T-cell (primary cell): Measurements from ENCODE around the gene TRPM8. TPM values are rescaled to one million over a fixed set of nuclear protein-coding genes. Genes with fewer than 3 reads are reported as not detected.

Source experiments
- ATAC-seq, 4 experiments: fragments of 200-7000 bp in 3 of 4; fragments of 150-1000 bp in 1 of 4; cut with Tn5 transposase; replicated peaks in 1 of 4; 1 replicate in 3 of 4; 2 replicates in 1 of 4; pipeline ENCODE4 v1.10.0; 2021; ENCODE audit warnings: moderate library complexity in 3 of 4, mild to moderate bottlenecking in 2 of 4, moderate number of reproducible peaks in 1 of 4
- CTCF ChIA-PET, 2 donors: fragments of 300-600 bp; sonication (Branson Sonifier 250); formaldehyde crosslinking; loops; one replicate each; lab custom pipeline; 2022; ENCODE audit warnings: antibody characterized with exemption in 2 of 2; lab: Charles Lee
- POLR2A ChIA-PET, 2 donors: fragments of 300-600 bp; sonication (Branson Sonifier 250); formaldehyde crosslinking; loops; one replicate each; lab custom pipeline; 2022; ENCODE audit warnings: antibody characterized with exemption in 2 of 2; lab: Charles Lee
- DNase-seq, 35 experiments: peaks; one replicate each; pipeline versions ENCODE4 v3.0.0 to v3.0.0-alpha.2; 2013 to 2023
- H3K27ac ChIP-seq: one replicate; pipeline ENCODE4 v1.5.1; 2013; ENCODE audit warnings: low read length
- H3K27me3 ChIP-seq, 2 experiments: replicated peaks in 1 of 2; 1 replicate in 1 of 2; 2 replicates in 1 of 2; pipeline versions ENCODE4 v1.6.1 to v1.7.0; 2013; ENCODE audit warnings: low read length in 1 of 2, mixed read lengths in 1 of 2; ENCODE audit not compliant: control insufficient read depth in 2 of 2, insufficient read depth in 2 of 2; ENCODE audit errors: extremely low read depth in 1 of 2
- H3K36me3 ChIP-seq, 2 donors: 1 replicate in 1 of 2; 2 replicates in 1 of 2; pipeline versions ENCODE4 v1.6.1 to v1.7.0; 2013; ENCODE audit warnings: low read length in 1 of 2; ENCODE audit not compliant: control insufficient read depth in 2 of 2, insufficient read depth in 1 of 2; ENCODE audit errors: extremely low read depth in 1 of 2
- H3K4me1 ChIP-seq, 2 experiments: 1 replicate in 1 of 2; 2 replicates in 1 of 2; pipeline versions ENCODE4 v1.6.1 to v1.7.0; 2013; ENCODE audit warnings: low read length in 2 of 2, mixed read lengths in 1 of 2; ENCODE audit not compliant: insufficient read depth in 2 of 2, control insufficient read depth in 1 of 2; ENCODE audit errors: extremely low read depth in 1 of 2
- H3K4me3 ChIP-seq, 2 donors: 1 replicate in 1 of 2; 2 replicates in 1 of 2; pipeline versions ENCODE4 v1.5.1 to v1.7.0; 2013; ENCODE audit warnings: mild to moderate bottlenecking in 2 of 2, low read length in 1 of 2, moderate library complexity in 1 of 2; ENCODE audit not compliant: control insufficient read depth in 1 of 2; ENCODE audit errors: extremely low read depth in 1 of 2
- H3K9me3 ChIP-seq: 2 replicates; pipeline ENCODE4 v1.7.0; 2013
- H3K27ac Mint-ChIP-seq, 2 donors: one replicate each; pipeline ENCODE4 v1.8.0; 2020 to 2021; ENCODE audit warnings: mild to moderate bottlenecking in 2 of 2, mixed read lengths in 2 of 2
- H3K27me3 Mint-ChIP-seq, 2 donors: one replicate each; pipeline ENCODE4 v1.8.0; 2021 to 2022; ENCODE audit warnings: mixed read lengths in 2 of 2
- H3K36me3 Mint-ChIP-seq: one replicate; pipeline ENCODE4 v1.8.0; 2021; ENCODE audit warnings: mixed read lengths
- H3K4me1 Mint-ChIP-seq, 3 donors: one replicate each; pipeline ENCODE4 v1.8.0; 2020 to 2022; ENCODE audit warnings: mixed read lengths in 3 of 3, mild to moderate bottlenecking in 1 of 3
- H3K4me3 Mint-ChIP-seq, 3 donors: one replicate each; pipeline ENCODE4 v1.8.0; 2020 to 2022; ENCODE audit warnings: mild to moderate bottlenecking in 3 of 3, mixed read lengths in 3 of 3, moderate library complexity in 3 of 3
- H3K9me3 Mint-ChIP-seq, 3 donors: one replicate each; pipeline ENCODE4 v1.8.0; 2020 to 2022; ENCODE audit warnings: mixed read lengths in 3 of 3
- WGBS: methylation state at CpG from one replicate; pipeline ENCODE4 v1.1.5; 2013; ENCODE audit warnings: missing lambda C conversion rate; ENCODE audit not compliant: insufficient coverage; 5-methylcytosine and 5-hydroxymethylcytosine counted together
- total RNA-seq, 35 experiments: library from RNA in 6 of 35; stranded (reverse) in 6 of 35; fragments of 120-200 nt in 1 of 35; gene quantifications; one replicate each; pipeline versions ENCODE4 v1.2.1 to v1.2.4 and lab custom pipeline; 2013 to 2026

Gene TRPM8
- total RNA-seq, 5 donors from 2014 or later (not counting 1 experiment from before 2014, with no cell fraction given), result not detected

DNA sequence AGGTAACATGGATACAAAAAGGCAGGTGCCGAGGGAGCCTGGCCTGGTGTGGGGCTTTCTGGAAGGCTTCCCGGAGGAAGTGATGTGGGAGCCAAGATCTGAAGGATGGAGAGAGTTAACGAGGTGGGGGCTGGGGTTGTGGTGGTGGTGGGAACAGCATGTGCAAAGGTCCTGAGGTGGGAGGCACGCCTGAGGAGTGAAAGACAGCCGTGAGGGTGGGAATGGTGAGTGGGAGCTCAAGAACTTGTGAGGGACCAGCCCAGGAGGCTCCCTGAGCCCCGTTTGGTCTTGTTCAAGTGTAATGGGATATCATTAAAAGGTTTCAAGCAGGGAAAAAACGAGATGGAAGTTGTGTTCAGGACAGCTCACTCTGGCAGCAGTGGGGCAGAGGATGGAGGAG lies 35.2 kb downstream of the TRPM8 start:
- H3K36me3 ChIP-seq, result no peaks in the 10 kb centered on the region
- H3K4me1 Mint-ChIP-seq, result no peaks in the 10 kb centered on the region
- H3K4me1 ChIP-seq, result no peaks in the 10 kb centered on the region
- DNase-seq (no peak), ATAC-seq (no peak)
- no peak overlapping the region for H3K4me3 Mint-ChIP-seq
- no peaks in the 10 kb centered on the region for H3K9me3 Mint-ChIP-seq
- ChIA-PET CTCF (no interaction called here), POLR2A (no interaction called here)
- no peaks in the 10 kb centered on the region for H3K9me3 ChIP-seq
- H3K4me3 ChIP-seq, result no peak overlapping the region
- no peaks in the 10 kb centered on the region for H3K36me3 Mint-ChIP-seq
- peaks cover 32 to 46% of the 10 kb centered on the region in 2 donors for H3K27me3 Mint-ChIP-seq
- peaks cover 0 to 27% of the 10 kb centered on the region in 2 experiments for H3K27me3 ChIP-seq
- no peak overlapping the region for H3K27ac ChIP-seq
- H3K27ac Mint-ChIP-seq, result no peak overlapping the region
- WGBS, result 55% methylated on average over 5 of the region's 7 CpGs

DNA sequence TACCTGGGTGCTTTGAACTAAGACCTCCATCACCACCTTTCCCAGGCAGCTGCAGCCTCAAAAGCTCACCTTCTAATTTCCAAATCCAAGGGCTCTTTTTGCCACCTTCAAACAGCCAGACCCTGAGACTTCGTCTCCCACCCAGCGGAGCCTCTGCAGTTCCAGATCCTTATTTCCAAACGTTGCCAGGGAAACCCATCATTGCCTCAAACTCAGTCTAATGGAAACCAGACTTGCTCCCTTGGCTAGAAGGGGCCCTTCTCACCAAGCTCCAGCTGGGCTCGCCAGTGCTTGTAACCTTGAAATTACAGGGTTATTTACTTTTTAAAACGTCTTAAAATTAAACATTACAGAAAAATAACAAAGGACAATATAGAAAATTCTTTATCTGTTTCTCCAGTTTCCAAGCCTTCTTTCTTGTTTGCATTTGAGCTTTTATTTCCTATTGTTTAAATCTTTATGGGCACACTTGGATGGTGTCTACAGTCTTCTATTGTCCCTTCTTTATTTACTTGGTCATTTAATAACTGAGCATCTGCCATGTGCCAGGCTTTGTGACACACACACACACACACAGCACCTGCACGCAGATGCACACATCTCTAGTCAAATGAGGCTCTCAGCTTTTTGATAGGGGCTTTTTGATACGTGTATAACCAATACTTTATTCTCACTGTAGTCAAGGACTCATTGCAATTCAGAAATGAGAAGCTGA lies 36.1 kb downstream of the TRPM8 start:
- ATAC-seq (no peak), DNase-seq (no peak)
- ChIA-PET CTCF (interaction anchor here (0.6 to 1.2 kb wide), 2 partner anchors 592 to 644 kb away, joined by 3 read pairs; no protein-coding TSS in a partner anchor), POLR2A (interaction anchor here (0.6 to 0.7 kb wide), 2 partner anchors 13 to 172 kb away, joined by 3 read pairs; no protein-coding TSS in a partner anchor)
- Histone ChIP-seq H3K4me1 (no peaks in the 10 kb centered on the region), H3K27me3 (peaks cover 0 to 27% of the 10 kb centered on the region in 2 experiments), H3K9me3 (no peaks in the 10 kb centered on the region), H3K4me3 (no peak overlapping the region), H3K27ac (no peak overlapping the region), H3K36me3 (no peaks in the 10 kb centered on the region)
- no peak overlapping the region for H3K4me3 Mint-ChIP-seq
- no peaks in the 10 kb centered on the region for H3K9me3 Mint-ChIP-seq
- peaks cover 28 to 42% of the 10 kb centered on the region in 2 donors for H3K27me3 Mint-ChIP-seq
- no peaks in the 10 kb centered on the region for H3K36me3 Mint-ChIP-seq
- 73% methylated on average over 3 of the region's 7 CpGs for WGBS
- peak overlapping the region in 1 of 2 donors; percentile 17 for H3K27ac Mint-ChIP-seq
- H3K4me1 Mint-ChIP-seq, result no peaks in the 10 kb centered on the region

DNA sequence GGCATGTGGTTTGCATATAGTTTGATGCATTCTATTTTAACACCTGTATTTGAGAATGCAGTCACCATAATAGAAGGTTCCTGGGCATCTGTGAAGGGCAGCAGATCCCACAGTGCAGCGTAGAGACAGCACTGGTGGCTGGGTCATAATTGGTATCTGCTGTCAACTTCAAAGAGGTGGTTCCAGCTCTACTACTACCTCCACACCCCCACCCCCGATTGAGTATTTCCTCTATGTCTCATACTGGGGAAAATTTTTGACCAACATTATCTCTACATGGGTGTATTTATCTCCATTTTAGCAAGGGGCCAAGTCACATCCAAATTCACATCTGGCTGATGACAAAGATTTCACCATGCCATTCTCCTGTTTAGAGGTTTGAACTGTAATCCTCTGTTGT lies 43.0 kb downstream of the TRPM8 start:
- DNase-seq (no peak), ATAC-seq (no peak)
- Mint-ChIP-seq H3K27ac (no peak overlapping the region), H3K4me3 (no peak overlapping the region), H3K27me3 (peaks cover 0 to 11% of the 10 kb centered on the region in 2 donors), H3K9me3 (no peaks in the 10 kb centered on the region), H3K4me1 (no peaks in the 10 kb centered on the region), H3K36me3 (no peaks in the 10 kb centered on the region)
- ChIA-PET POLR2A (interaction anchor here in 1 of 2 donors (0.7 kb wide), 1 partner anchor 402 kb away, joined by 7 read pairs; no protein-coding TSS in a partner anchor), CTCF (interaction anchor here in 1 of 2 donors (0.7 kb wide), 1 partner anchor 384 kb away, joined by 3 read pairs; no protein-coding TSS in a partner anchor)
- no peaks in the 10 kb centered on the region for H3K9me3 ChIP-seq
- no peak overlapping the region for H3K4me3 ChIP-seq
- H3K4me1 ChIP-seq, result no peaks in the 10 kb centered on the region
- WGBS, result no CpG with 5 or more reads among the region's 2 CpGs
- no peaks in the 10 kb centered on the region for H3K36me3 ChIP-seq
- peaks cover 0 to 11% of the 10 kb centered on the region in 2 experiments for H3K27me3 ChIP-seq
- no peak overlapping the region for H3K27ac ChIP-seq

DNA sequence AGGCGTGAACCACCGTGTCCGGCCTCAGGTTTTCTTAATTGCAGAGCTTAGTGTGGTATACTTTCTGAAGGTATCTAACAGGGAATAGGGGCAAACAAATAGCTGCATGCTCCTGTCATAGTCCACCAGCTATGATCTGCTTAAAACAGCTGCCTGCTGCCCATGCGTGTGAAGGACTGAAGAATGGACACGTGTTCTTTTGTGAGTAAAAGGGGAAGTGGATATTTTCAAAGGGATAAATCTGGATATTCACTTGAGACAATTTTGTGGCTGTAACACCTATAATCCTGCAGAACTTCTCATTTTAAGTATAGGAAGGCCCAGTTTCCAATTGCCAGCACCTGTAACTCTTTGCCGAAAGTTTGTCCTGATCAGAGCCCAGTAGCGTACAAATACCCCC lies 44.7 kb downstream of the TRPM8 start:
- Histone ChIP-seq H3K4me3 (no peak overlapping the region), H3K9me3 (no peaks in the 10 kb centered on the region), H3K27ac (no peak overlapping the region), H3K4me1 (peaks cover 0 to 5% of the 10 kb centered on the region in 2 experiments), H3K27me3 (peaks cover 0 to 8% of the 10 kb centered on the region in 2 experiments), H3K36me3 (no peaks in the 10 kb centered on the region)
- ChIA-PET POLR2A (no interaction called here), CTCF (no interaction called here)
- DNase-seq (no peak), ATAC-seq (no peak)
- no peaks in the 10 kb centered on the region for H3K36me3 Mint-ChIP-seq
- H3K4me3 Mint-ChIP-seq, result no peak overlapping the region
- H3K9me3 Mint-ChIP-seq, result no peaks in the 10 kb centered on the region
- H3K4me1 Mint-ChIP-seq, result peaks cover 0 to under 1% (median under 1%) of the 10 kb centered on the region in 3 donors
- H3K27ac Mint-ChIP-seq, result no peak overlapping the region
- H3K27me3 Mint-ChIP-seq, result peaks cover 0 to 5% of the 10 kb centered on the region in 2 donors
- 96% methylated on average over 3 of the region's 7 CpGs for WGBS

DNA sequence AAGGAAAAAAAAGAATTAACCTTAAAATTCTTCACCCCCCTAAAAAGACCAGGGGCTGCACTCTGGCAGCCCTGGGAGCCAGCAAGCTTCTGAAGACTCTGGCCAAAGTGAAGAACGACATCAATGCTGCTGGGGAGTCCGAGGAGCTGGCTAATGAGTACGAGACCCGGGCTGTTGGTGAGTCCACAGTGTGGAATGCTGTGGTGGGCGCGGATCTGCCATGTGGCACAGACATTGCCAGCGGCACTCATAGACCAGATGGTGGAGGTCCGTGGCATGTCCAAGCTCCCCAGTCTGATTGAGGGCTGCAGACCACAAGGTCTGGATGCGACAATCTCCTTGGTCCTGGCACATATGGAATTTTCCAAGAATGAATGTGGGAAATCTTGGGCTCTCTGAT lies 47.4 kb downstream of the TRPM8 start:
- peaks cover 0 to 4% of the 10 kb centered on the region in 2 experiments for H3K27me3 ChIP-seq
- H3K9me3 ChIP-seq, result no peaks in the 10 kb centered on the region
- 93% methylated on average over 9 of the region's 9 CpGs for WGBS
- H3K36me3 ChIP-seq, result no peaks in the 10 kb centered on the region
- H3K27ac ChIP-seq, result no peak overlapping the region
- no peak overlapping the region for H3K4me3 ChIP-seq
- no peaks in the 10 kb centered on the region for H3K36me3 Mint-ChIP-seq
- H3K4me1 Mint-ChIP-seq, result peaks cover 9 to 15% (median 13%) of the 10 kb centered on the region in 3 donors
- no peak overlapping the region for H3K27ac Mint-ChIP-seq
- DNase-seq (no peak), ATAC-seq (no peak)
- no peaks in the 10 kb centered on the region for H3K9me3 Mint-ChIP-seq
- peaks cover 0 to 17% of the 10 kb centered on the region in 2 experiments for H3K4me1 ChIP-seq
- no peak overlapping the region for H3K4me3 Mint-ChIP-seq
- peaks cover 0 to 5% of the 10 kb centered on the region in 2 donors for H3K27me3 Mint-ChIP-seq
- CTCF ChIA-PET, result interaction anchor here in 1 of 2 donors (0.9 to 1.1 kb wide), 2 partner anchors 9 to 427 kb away, joined by 3 read pairs; no protein-coding TSS in a partner anchor
- POLR2A ChIA-PET, result no interaction called here

DNA sequence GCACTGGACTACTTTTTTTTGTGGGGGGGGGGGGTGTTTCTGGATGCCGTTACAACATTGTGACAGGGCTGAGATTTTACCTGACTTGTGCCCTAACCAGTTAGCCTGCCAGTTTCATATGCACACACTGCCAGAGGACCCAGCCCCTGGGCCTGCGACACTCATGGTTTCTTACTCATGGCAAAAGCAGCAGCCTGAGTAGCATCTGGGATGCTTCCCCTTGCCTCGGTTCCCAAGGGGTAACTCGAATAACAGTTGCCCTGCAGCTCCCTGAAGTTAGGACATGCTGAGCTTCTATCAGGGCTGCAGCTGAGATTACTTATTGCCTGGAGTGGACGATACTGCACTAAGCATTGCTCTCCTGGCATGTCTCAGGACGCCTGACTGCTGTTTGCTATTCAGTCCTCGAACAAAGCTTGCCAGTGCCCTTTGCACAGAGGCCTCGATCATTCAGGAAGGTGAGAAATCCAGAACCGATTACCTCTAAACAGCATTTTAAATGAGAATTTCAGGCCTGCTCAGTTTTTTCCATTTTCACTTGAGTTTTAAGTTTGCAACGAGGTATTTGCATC lies 47.9 kb downstream of the TRPM8 start:
- Mint-ChIP-seq H3K27ac (no peak overlapping the region), H3K9me3 (no peaks in the 10 kb centered on the region), H3K4me3 (no peak overlapping the region), H3K36me3 (no peaks in the 10 kb centered on the region), H3K4me1 (peaks cover 9 to 15% (median 13%) of the 10 kb centered on the region in 3 donors), H3K27me3 (peaks cover 2 to 5% of the 10 kb centered on the region in 2 donors)
- H3K4me1 ChIP-seq, result peaks cover 0 to 17% of the 10 kb centered on the region in 2 experiments
- DNase-seq (no peak), ATAC-seq (no peak)
- H3K27ac ChIP-seq, result no peak overlapping the region
- peaks cover 0 to 4% of the 10 kb centered on the region in 2 experiments for H3K27me3 ChIP-seq
- CTCF ChIA-PET, result interaction anchor here in 1 of 2 donors (0.9 kb wide), 1 partner anchor 427 kb away, joined by 3 read pairs; no protein-coding TSS in a partner anchor
- H3K36me3 ChIP-seq, result no peaks in the 10 kb centered on the region
- WGBS, result 84% methylated on average over 8 of the region's 10 CpGs
- POLR2A ChIA-PET, result no interaction called here
- no peaks in the 10 kb centered on the region for H3K9me3 ChIP-seq
- H3K4me3 ChIP-seq, result no peak overlapping the region
